Measurements from ENCODE around the gene TAF7L. TPM values are rescaled to one million over a fixed set of nuclear protein-coding genes. Genes with fewer than 3 reads are reported as not detected.

TAF7L gene
- total RNA-seq = 0.16 TPM in 1 of 2 replicates, not detected in the other

DNA sequence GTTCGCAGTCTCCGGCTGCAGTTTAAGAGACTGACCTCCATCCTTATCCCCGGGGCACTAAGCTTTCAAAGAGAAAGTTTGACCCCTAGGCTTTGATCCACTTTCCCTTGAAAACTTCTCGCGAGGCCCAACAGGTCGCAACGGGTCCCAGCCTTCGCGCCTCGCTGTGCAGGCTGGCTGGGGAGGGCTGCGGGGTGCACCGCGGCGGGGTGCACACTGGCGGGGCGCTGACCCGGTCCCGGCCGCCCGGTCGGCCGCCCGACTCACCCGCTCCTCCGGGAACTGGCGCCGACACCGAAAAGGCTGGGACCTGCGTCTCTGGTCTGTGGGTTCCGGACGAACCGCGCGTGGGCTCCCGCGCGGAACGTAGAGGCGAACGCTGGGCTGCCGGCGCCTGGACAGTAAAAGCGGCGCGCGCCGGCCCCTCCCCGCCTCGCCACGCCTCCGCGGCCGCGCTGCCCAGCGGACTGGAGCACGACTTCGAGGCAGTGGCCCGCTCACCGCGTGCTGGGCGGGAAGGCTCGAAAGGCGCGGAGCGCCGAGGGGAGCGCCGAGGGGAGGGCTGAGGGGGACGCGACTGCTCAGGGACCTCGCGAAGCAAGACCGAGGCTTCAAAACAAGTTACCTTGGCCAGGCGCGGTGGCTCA lies at the start of gene TAF7L:
Gene TAF7L, minus strand, starts transcription at position 378 of the 647 bp plus-strand sequence. CDS start 3,791 bp downstream, outside the sequence.

DNA sequence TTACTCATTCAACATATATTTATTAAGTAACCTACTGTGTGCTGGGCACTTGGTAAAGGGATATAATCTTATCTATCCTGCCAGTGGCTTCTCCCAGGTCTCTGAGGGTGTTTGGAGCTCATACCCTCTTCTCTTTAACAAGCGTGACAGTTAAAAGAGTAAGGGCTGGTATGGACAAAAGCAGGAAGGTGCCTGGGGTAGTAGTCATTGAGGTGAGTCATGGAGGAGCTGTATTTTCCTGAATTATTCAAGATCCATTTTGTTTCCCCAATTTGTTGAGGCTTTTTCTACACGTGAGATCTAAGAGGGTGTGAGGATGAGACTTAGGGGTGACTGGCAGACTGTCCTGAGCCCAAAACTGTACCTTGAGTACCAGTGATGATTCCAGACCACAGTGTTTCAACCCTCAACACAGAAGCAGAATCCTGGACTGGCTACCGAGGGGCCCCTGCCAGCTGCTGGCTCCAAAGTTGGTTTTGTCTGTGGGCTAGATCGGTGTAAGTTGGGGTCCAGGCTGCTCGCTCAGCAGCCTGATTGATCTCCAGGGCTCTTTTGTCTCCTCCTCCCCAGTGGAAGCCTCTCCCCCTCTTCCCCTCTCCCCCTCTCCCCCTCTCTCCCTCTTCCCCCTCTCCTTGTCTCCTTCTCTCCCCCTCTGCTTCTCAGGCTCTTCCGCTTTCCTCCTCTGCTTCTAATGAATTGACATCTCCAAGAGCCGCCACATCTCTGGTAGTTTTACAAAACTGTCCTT lies 71.8 kb downstream of the TAF7L start, which contains the start of gene DRP2:
Gene DRP2, plus strand, starts transcription at position 671 of the 748 bp plus-strand sequence. CDS start 11,862 bp downstream, outside the sequence.

Small RNA genes lying within 50 kb of the gene (small RNA-seq; reads per million reads assigned to genes)
- not detected for gene RNU6-934P

Other genes starting within 250 kb of the TAF7L start
- gene TRMT2B, start 239.2 kb downstream of the TAF7L start, total RNA-seq = 8.9 and 12.0 TPM in 2 replicates
- gene TMEM35A, start 212.5 kb downstream of the TAF7L start, total RNA-seq = 1.8 and 2.6 TPM in 2 replicates
- gene CENPI, start 193.1 kb downstream of the TAF7L start, total RNA-seq = 6.0 and 6.1 TPM in 2 replicates
- 3.0 and 3.4 TPM in 2 replicates for gene DRP2, start 71.5 kb downstream of the TAF7L start, total RNA-seq
- gene TIMM8A, start 57.4 kb upstream of the TAF7L start, total RNA-seq = 2.7 and 4.7 TPM in 2 replicates
- not detected in 2 replicates for gene BTK, start 94.9 kb upstream of the TAF7L start, total RNA-seq
- gene RPL36A, start 99.7 kb upstream of the TAF7L start, total RNA-seq = 270 and 465 TPM in 2 replicates
- 11.0 and 13.4 TPM in 2 replicates for gene GLA, start 116.6 kb upstream of the TAF7L start, total RNA-seq
- 55.3 and 60.6 TPM in 2 replicates for gene HNRNPH2, start 116.9 kb upstream of the TAF7L start, total RNA-seq
- gene ARMCX4, start 194.1 kb upstream of the TAF7L start, total RNA-seq = 3.9 and 7.5 TPM in 2 replicates

Data from hair follicle dermal papilla cell (primary cell).